ENCODE data around the gene HRH1. TPM values are rescaled to one million over a fixed set of nuclear protein-coding genes. Genes with fewer than 3 reads are reported as not detected.

Gene HRH1
- total and polyA plus RNA-seq, 2 experiments from 2014 or later: not detected

DNA sequence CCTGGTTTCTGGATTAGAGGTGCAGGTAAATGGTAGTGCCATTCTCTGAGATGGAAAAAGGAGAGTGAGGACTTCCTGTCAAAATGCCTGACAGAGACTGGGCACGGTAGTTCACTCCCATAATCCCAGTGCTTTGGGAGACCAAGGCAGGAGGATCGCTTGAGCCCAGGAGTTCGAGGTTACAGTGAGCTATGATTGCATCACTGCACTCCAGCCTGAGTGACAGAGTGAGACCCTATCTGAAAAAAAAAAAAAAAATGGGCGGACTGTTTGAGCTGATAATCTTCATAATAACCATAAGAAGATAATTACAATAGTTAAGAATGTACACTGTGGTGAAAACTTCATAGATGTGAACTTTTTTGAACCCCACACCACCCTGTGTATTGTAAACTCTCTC, 44.2 kb downstream of the HRH1 start:
- no peaks in the 10 kb centered on the region for H3F3A ChIP-seq (replicated peaks; ENCODE audit: low read depth)
- H3K27ac Mint-ChIP-seq: no peak overlapping the region
- peaks cover 10% of the 10 kb centered on the region for H3K27me3 Mint-ChIP-seq (ENCODE audit: insufficient read depth, low read depth, poor library complexity)
- no peaks in the 10 kb centered on the region for H3K9me2 ChIP-seq (ENCODE audit: insufficient read depth)
- H3K27ac ChIP-seq (ENCODE audit: low read depth): no peak overlapping the region
- ATAC-seq (no peak), DNase-seq (ENCODE audit: low spot score) (no peak)
- peak overlapping the region; percentile 33 for H3K4me2 ChIP-seq
- no peaks in the 10 kb centered on the region for H3K79me2 ChIP-seq (replicated peaks; ENCODE audit: insufficient read depth)
- H3K4me1 ChIP-seq (ENCODE audit: insufficient read depth): peaks cover 9% of the 10 kb centered on the region; the same call in 1 of the 2 replicates
- H3K36me3 ChIP-seq (ENCODE audit: insufficient read depth): no peaks in the 10 kb centered on the region
- no peak overlapping the region for H3K4me3 Mint-ChIP-seq
- peaks cover 32% of the 10 kb centered on the region for H3K4me1 Mint-ChIP-seq
- no peaks in the 10 kb centered on the region for H3K36me3 Mint-ChIP-seq (ENCODE audit: low read depth)
- H3K9me3 Mint-ChIP-seq: peaks cover 2% of the 10 kb centered on the region; the same call in 1 of the 3 replicates
- H3K27me3 ChIP-seq (ENCODE audit: insufficient read depth): no peaks in the 10 kb centered on the region
- H3K4me3 ChIP-seq: no peak overlapping the region
- TF ChIP-seq ETS1 (IDR thresholded peaks at IDR 0.05): no peak
- TF ChIP-seq, protein P1, sequence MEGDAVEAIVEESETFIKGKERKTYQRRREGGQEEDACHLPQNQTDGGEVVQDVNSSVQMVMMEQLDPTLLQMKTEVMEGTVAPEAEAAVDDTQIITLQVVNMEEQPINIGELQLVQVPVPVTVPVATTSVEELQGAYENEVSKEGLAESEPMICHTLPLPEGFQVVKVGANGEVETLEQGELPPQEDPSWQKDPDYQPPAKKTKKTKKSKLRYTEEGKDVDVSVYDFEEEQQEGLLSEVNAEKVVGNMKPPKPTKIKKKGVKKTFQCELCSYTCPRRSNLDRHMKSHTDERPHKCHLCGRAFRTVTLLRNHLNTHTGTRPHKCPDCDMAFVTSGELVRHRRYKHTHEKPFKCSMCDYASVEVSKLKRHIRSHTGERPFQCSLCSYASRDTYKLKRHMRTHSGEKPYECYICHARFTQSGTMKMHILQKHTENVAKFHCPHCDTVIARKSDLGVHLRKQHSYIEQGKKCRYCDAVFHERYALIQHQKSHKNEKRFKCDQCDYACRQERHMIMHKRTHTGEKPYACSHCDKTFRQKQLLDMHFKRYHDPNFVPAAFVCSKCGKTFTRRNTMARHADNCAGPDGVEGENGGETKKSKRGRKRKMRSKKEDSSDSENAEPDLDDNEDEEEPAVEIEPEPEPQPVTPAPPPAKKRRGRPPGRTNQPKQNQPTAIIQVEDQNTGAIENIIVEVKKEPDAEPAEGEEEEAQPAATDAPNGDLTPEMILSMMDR (conservative IDR thresholded peaks at IDR 0.05; ENCODE audit: low read depth in 2 of 2): no peak
- TF ChIP-seq NANOG (IDR thresholded peaks at IDR 0.05; ENCODE audit: borderline replicate concordance): no peak
- TF ChIP-seq CREB1 (CRISPR knock-in tag; IDR thresholded peaks at IDR 0.05; ENCODE audit: low read depth): no peak
- TF ChIP-seq ZNF331 (CRISPR knock-in tag; IDR thresholded peaks at IDR 0.05; ENCODE audit: low read depth): no peak
- TF ChIP-seq POLR2AphosphoS5 (IDR thresholded peaks at IDR 0.05; ENCODE audit: low read depth): no peak
- TF ChIP-seq, protein P2, sequence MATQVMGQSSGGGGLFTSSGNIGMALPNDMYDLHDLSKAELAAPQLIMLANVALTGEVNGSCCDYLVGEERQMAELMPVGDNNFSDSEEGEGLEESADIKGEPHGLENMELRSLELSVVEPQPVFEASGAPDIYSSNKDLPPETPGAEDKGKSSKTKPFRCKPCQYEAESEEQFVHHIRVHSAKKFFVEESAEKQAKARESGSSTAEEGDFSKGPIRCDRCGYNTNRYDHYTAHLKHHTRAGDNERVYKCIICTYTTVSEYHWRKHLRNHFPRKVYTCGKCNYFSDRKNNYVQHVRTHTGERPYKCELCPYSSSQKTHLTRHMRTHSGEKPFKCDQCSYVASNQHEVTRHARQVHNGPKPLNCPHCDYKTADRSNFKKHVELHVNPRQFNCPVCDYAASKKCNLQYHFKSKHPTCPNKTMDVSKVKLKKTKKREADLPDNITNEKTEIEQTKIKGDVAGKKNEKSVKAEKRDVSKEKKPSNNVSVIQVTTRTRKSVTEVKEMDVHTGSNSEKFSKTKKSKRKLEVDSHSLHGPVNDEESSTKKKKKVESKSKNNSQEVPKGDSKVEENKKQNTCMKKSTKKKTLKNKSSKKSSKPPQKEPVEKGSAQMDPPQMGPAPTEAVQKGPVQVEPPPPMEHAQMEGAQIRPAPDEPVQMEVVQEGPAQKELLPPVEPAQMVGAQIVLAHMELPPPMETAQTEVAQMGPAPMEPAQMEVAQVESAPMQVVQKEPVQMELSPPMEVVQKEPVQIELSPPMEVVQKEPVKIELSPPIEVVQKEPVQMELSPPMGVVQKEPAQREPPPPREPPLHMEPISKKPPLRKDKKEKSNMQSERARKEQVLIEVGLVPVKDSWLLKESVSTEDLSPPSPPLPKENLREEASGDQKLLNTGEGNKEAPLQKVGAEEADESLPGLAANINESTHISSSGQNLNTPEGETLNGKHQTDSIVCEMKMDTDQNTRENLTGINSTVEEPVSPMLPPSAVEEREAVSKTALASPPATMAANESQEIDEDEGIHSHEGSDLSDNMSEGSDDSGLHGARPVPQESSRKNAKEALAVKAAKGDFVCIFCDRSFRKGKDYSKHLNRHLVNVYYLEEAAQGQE (IDR thresholded peaks at IDR 0.05; ENCODE audit: unreplicated experiment): no peak
- TF ChIP-seq JUNB (IDR thresholded peaks at IDR 0.05; ENCODE audit: unreplicated experiment): no peak
- TF ChIP-seq ZNF114 (CRISPR knock-in tag; IDR thresholded peaks at IDR 0.05): no peak
- no peak for TF ChIP-seq ZNF462 (CRISPR knock-in tag; IDR thresholded peaks at IDR 0.05)
- H2AFZ ChIP-seq: peak overlapping the region; percentile 85; the same call in 1 of the 2 replicates
- no peaks in the 10 kb centered on the region for H4K20me1 ChIP-seq (replicated peaks; ENCODE audit: insufficient read depth)
